Vagina (tissue), 2 donors: ENCODE results near the gene KCNK3. TPM values are rescaled to one million over a fixed set of nuclear protein-coding genes. Genes with fewer than 3 reads are reported as not detected.
A peak's percentile ranks its signal among the peaks of the same experiment; 100 is the strongest.

Experiments used
- DNase-seq, 2 donors: peaks; one replicate each; pipeline ENCODE4 v3.0.0-alpha.2; 2017; ENCODE audit errors: extremely low spot score in 2 of 2
- H3K27ac ChIP-seq: fragments of 200-600 bp; sonication (generic); one replicate; pipeline ENCODE4 v1.5.1; 2019
- H3K27me3 ChIP-seq: fragments of 200-600 bp; sonication (generic); one replicate; pipeline ENCODE4 v1.5.1; 2019
- H3K36me3 ChIP-seq, 2 donors: fragments of 200-600 bp; sonication (generic); one replicate each; pipeline ENCODE4 v1.5.1; 2017 to 2019
- H3K4me1 ChIP-seq: fragments of 200-600 bp; sonication (generic); one replicate; pipeline ENCODE4 v1.5.1; 2019
- H3K4me3 ChIP-seq, 2 donors: fragments of 200-600 bp; sonication (generic); 1 replicate in 1 of 2; 2 replicates in 1 of 2; pipeline ENCODE4 v1.5.1; 2016 to 2019
- H3K9me3 ChIP-seq: fragments of 200-600 bp; sonication (generic); one replicate; pipeline ENCODE4 v1.5.1; 2019
- CTCF ChIP-seq, 3 experiments: fragments of 450-650 bp in 2 of 3; fragments of 200-600 bp in 1 of 3; sonication (generic) in 1 of 3; IDR thresholded peaks; one replicate each; pipeline ENCODE4 v1.5.1; 2017 to 2019; ENCODE audit warnings: antibody characterized with exemption in 3 of 3, mild to moderate bottlenecking in 2 of 3, moderate library complexity in 2 of 3
- POLR2A ChIP-seq, 2 donors: fragments of 450-650 bp; IDR thresholded peaks; one replicate each; pipeline ENCODE4 v1.6.1; 2017; ENCODE audit warnings: antibody characterized with exemption in 2 of 2, mild to moderate bottlenecking in 2 of 2, moderate library complexity in 2 of 2
- POLR2AphosphoS5 ChIP-seq, 2 donors: sonication (generic); formaldehyde crosslinking; IDR thresholded peaks; one replicate each; pipeline ENCODE4 v1.9.0; 2017; ENCODE audit warnings: antibody characterized with exemption in 2 of 2, mild to moderate bottlenecking in 2 of 2, low read depth in 1 of 2; ENCODE audit not compliant: insufficient read depth in 1 of 2
- intact Hi-C: fragments of 100-400 bp; cut with DNase I; formaldehyde crosslinking; loops from one replicate; pipeline ENCODE4 v1.15.1; 2023
- total RNA-seq: library from RNA; depleted of rRNA; stranded (reverse); fragments of >200 nt; gene quantifications from one replicate; pipeline ENCODE4 v1.2.3, GENCODE V29; 2016

KCNK3 gene
- total RNA-seq, 1 donor from 2014 or later = 10.6 TPM

- H3K4me1 ChIP-seq = peaks cover 25% of the 10 kb centered on the region
- H3K4me3 ChIP-seq = no peak overlapping the region
- no peaks in the 10 kb centered on the region for H3K9me3 ChIP-seq
- TF ChIP-seq POLR2AphosphoS5 (IDR thresholded peaks at IDR 0.05; ENCODE audit: insufficient read depth in 1 of 2, low read depth in 1 of 2) (no peak), POLR2A (IDR thresholded peaks at IDR 0.05) (no peak), CTCF (IDR thresholded peaks at IDR 0.05) (no peak)
- no peak for DNase-seq
- intact Hi-C loops = no loop called here
- no peaks in the 10 kb centered on the region for H3K27me3 ChIP-seq
- peak overlapping the region; percentile 58 for H3K27ac ChIP-seq
- no peaks in the 10 kb centered on the region for H3K36me3 ChIP-seq
Observed at GRCh38 chr2:26721115-26722032, 28.9 kb downstream of the KCNK3 start.

- no peaks in the 10 kb centered on the region for H3K36me3 ChIP-seq
- H3K27ac ChIP-seq = no peak overlapping the region
- intact Hi-C loops = no loop called here
- H3K27me3 ChIP-seq = no peaks in the 10 kb centered on the region
- H3K4me3 ChIP-seq = no peak overlapping the region
- no peak for TF ChIP-seq CTCF (IDR thresholded peaks at IDR 0.05)
- no peak for TF ChIP-seq POLR2A (IDR thresholded peaks at IDR 0.05)
- no peak for TF ChIP-seq POLR2AphosphoS5 (IDR thresholded peaks at IDR 0.05; ENCODE audit: insufficient read depth in 1 of 2, low read depth in 1 of 2)
- no peaks in the 10 kb centered on the region for H3K9me3 ChIP-seq
- peaks cover 25% of the 10 kb centered on the region for H3K4me1 ChIP-seq
- DNase-seq = no peak
Observed at GRCh38 chr2:26722328-26722727, 29.8 kb downstream of the KCNK3 start.

- Histone ChIP-seq H3K36me3 (no peaks in the 10 kb centered on the region), H3K4me1 (peaks cover 25% of the 10 kb centered on the region)
- intact Hi-C loops = no loop called here
Observed at GRCh38 chr2:26722911-26723310, 30.4 kb downstream of the KCNK3 start.

GRCh38 chr2:26723475-26723874 lies 31.0 kb downstream of the KCNK3 start:
- Histone ChIP-seq H3K27me3 (no peaks in the 10 kb centered on the region), H3K9me3 (no peaks in the 10 kb centered on the region), H3K4me1 (peaks cover 25% of the 10 kb centered on the region), H3K36me3 (no peaks in the 10 kb centered on the region), H3K27ac (peak overlapping the region; percentile 40), H3K4me3 (no peak overlapping the region)
- intact Hi-C loops = no loop called here
- DNase-seq = no peak
- no peak for TF ChIP-seq POLR2AphosphoS5 (IDR thresholded peaks at IDR 0.05; ENCODE audit: insufficient read depth in 1 of 2, low read depth in 1 of 2)
- TF ChIP-seq CTCF (IDR thresholded peaks at IDR 0.05) = no peak
- no peak for TF ChIP-seq POLR2A (IDR thresholded peaks at IDR 0.05)

More at GRCh38 chr2:26722911-26723310, 30.4 kb downstream of the KCNK3 start:
- Histone ChIP-seq H3K27ac (peak overlapping the region; percentile 40), H3K27me3 (no peaks in the 10 kb centered on the region), H3K9me3 (no peaks in the 10 kb centered on the region), H3K4me3 (no peak overlapping the region)
- DNase-seq = no peak
- TF ChIP-seq POLR2AphosphoS5 (IDR thresholded peaks at IDR 0.05; ENCODE audit: insufficient read depth in 1 of 2, low read depth in 1 of 2) (no peak), CTCF (IDR thresholded peaks at IDR 0.05) (no peak), POLR2A (IDR thresholded peaks at IDR 0.05) (no peak)
